Measurements from ENCODE around the gene SLC16A10.

DNA sequence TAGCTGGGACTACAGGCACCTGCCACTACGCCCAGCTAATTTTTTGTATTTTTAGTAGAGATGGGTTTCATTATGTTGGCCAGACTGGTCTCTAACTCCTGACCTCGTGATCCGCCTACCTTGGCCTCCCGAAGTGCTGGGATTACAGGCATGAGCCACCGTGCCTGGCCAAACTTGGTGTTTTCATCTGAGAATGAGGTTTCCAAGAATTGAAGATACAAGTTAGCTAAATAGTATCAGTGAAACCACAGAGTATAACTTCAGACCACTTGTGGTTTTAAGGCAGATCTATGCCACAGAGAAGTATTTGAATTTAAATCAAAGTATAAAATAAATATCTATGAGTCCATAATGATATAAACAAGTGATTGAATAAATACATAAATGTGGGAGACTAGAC is 70.1 kb downstream of the SLC16A10 start:
- TF ChIP-seq, protein P1, sequence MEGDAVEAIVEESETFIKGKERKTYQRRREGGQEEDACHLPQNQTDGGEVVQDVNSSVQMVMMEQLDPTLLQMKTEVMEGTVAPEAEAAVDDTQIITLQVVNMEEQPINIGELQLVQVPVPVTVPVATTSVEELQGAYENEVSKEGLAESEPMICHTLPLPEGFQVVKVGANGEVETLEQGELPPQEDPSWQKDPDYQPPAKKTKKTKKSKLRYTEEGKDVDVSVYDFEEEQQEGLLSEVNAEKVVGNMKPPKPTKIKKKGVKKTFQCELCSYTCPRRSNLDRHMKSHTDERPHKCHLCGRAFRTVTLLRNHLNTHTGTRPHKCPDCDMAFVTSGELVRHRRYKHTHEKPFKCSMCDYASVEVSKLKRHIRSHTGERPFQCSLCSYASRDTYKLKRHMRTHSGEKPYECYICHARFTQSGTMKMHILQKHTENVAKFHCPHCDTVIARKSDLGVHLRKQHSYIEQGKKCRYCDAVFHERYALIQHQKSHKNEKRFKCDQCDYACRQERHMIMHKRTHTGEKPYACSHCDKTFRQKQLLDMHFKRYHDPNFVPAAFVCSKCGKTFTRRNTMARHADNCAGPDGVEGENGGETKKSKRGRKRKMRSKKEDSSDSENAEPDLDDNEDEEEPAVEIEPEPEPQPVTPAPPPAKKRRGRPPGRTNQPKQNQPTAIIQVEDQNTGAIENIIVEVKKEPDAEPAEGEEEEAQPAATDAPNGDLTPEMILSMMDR (conservative IDR thresholded peaks at IDR 0.05; ENCODE audit: low read depth, low read length), result no peak
- TF ChIP-seq POLR2A (IDR thresholded peaks at IDR 0.05; ENCODE audit: low read depth, low read length) (no peak), SMC3 (IDR thresholded peaks at IDR 0.05; ENCODE audit: low read depth, low read length) (no peak), RFX5 (IDR thresholded peaks at IDR 0.05; ENCODE audit: low read depth, low read length) (no peak), RCOR1 (IDR thresholded peaks at IDR 0.05; ENCODE audit: insufficient replicate concordance, low read length) (no peak), NFE2L2 (IDR thresholded peaks at IDR 0.05; ENCODE audit: low read depth, low read length) (no peak)
- TF ChIP-seq, protein P2, sequence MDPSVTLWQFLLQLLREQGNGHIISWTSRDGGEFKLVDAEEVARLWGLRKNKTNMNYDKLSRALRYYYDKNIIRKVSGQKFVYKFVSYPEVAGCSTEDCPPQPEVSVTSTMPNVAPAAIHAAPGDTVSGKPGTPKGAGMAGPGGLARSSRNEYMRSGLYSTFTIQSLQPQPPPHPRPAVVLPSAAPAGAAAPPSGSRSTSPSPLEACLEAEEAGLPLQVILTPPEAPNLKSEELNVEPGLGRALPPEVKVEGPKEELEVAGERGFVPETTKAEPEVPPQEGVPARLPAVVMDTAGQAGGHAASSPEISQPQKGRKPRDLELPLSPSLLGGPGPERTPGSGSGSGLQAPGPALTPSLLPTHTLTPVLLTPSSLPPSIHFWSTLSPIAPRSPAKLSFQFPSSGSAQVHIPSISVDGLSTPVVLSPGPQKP (IDR thresholded peaks at IDR 0.05; ENCODE audit: borderline replicate concordance, low read depth, low read length), result no peak
- TF ChIP-seq, protein P3, sequence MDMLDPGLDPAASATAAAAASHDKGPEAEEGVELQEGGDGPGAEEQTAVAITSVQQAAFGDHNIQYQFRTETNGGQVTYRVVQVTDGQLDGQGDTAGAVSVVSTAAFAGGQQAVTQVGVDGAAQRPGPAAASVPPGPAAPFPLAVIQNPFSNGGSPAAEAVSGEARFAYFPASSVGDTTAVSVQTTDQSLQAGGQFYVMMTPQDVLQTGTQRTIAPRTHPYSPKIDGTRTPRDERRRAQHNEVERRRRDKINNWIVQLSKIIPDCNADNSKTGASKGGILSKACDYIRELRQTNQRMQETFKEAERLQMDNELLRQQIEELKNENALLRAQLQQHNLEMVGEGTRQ (IDR thresholded peaks at IDR 0.05; ENCODE audit: low read depth, low read length), result no peak
